GM10248 (cell line): ENCODE results near the gene SIGLEC8.
"Not testable (repeated sequence)": the region's sequence is repeated elsewhere in the genome, so short reads cannot be mapped to it uniquely, and the experiment has no call there.

Source experiments
- CTCF ChIA-PET: fragments of 300-600 bp; sonication (Branson Sonifier 250); formaldehyde crosslinking; extraction: SDS; loops from one replicate; lab custom pipeline; 2021; ENCODE audit warnings: antibody characterized with exemption; lab: Yijun Ruan, JAX
- POLR2A ChIA-PET: fragments of 350-650 bp; sonication (Branson Sonifier 250); formaldehyde crosslinking; extraction: SDS; loops from one replicate; lab custom pipeline; 2020; ENCODE audit warnings: antibody characterized with exemption; lab: Yijun Ruan, JAX
- DNase-seq: peaks from one replicate; pipeline ENCODE4 v3.0.0; 2012; ENCODE audit errors: extremely low spot score
- TF ChIP-seq, protein P1 (sequence below): IDR thresholded peaks from 2 replicates; pipeline ENCODE4 v1.5.1; 2012; ENCODE audit warnings: mild to moderate bottlenecking, low read depth; ENCODE audit errors: extremely low read depth, missing control alignments, control extremely low read depth

SIGLEC8 gene

GRCh38 chr19:51501594-51502263, 43.5 kb upstream of the SIGLEC8 start, which contains the start of gene SIGLEC12:
Gene SIGLEC12, minus strand, starts transcription at chr19:51501800. Its CDS starts 67 bp downstream, at chr19:51501733.
- TF ChIP-seq, protein P1, sequence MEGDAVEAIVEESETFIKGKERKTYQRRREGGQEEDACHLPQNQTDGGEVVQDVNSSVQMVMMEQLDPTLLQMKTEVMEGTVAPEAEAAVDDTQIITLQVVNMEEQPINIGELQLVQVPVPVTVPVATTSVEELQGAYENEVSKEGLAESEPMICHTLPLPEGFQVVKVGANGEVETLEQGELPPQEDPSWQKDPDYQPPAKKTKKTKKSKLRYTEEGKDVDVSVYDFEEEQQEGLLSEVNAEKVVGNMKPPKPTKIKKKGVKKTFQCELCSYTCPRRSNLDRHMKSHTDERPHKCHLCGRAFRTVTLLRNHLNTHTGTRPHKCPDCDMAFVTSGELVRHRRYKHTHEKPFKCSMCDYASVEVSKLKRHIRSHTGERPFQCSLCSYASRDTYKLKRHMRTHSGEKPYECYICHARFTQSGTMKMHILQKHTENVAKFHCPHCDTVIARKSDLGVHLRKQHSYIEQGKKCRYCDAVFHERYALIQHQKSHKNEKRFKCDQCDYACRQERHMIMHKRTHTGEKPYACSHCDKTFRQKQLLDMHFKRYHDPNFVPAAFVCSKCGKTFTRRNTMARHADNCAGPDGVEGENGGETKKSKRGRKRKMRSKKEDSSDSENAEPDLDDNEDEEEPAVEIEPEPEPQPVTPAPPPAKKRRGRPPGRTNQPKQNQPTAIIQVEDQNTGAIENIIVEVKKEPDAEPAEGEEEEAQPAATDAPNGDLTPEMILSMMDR: no peak
- ChIA-PET CTCF (no interaction called here), POLR2A (no interaction called here)
- DNase-seq: peak; percentile 39

DNA sequence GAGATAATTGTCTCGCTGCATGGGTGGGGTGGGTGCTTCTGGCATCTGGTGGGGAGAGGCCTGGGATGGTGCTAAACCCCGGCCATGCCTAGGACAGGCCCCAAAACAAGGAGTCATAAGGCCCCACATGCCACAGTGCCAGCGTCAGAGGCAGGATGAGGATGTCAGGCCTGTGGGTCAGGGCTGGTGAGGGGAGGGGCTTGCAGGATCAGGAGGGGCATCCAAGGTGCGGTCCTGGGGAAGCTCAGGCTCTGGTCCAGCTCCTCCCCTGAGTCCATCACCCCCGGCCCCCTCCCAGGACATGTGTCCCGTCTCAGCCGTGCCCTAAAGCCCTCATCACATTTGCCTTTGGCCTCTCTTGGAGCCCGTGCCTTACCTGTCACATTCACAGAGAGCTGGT, 42.7 kb upstream of the SIGLEC8 start:
- CTCF ChIA-PET, POLR2A ChIA-PET, DNase-seq: not testable (repeated sequence)

GRCh38 chr19:51497666-51498065, 39.4 kb upstream of the SIGLEC8 start:
- TF ChIP-seq, protein P1: no peak
- DNase-seq: no peak
- POLR2A ChIA-PET: no interaction called here
- CTCF ChIA-PET: interaction anchor here (1.9 kb wide), 1 partner anchor 25 kb away, joined by 5 read pairs; no protein-coding TSS in a partner anchor

DNA sequence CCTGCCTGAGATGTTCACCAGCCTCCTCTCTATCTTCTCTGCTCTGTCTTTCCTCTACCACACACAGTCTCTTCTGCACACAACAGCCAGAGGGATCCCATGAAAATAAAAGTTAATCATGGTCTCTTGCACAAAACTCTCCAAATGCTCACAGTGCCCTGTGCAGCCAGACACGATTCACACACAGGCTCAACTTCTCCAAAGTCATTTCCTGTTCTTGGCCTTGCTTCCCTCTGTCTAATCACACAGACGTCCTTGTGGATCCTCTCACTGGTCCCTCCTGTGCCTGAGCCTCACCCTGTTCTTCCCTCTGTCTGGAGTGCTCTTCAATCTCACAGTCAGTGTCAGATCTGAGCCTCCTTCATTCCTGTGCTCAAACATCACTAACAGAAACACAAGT, 35.5 kb upstream of the SIGLEC8 start:
- CTCF ChIA-PET: no interaction called here
- no peak for DNase-seq
- POLR2A ChIA-PET: no interaction called here
- TF ChIP-seq, protein P1: no peak

DNA sequence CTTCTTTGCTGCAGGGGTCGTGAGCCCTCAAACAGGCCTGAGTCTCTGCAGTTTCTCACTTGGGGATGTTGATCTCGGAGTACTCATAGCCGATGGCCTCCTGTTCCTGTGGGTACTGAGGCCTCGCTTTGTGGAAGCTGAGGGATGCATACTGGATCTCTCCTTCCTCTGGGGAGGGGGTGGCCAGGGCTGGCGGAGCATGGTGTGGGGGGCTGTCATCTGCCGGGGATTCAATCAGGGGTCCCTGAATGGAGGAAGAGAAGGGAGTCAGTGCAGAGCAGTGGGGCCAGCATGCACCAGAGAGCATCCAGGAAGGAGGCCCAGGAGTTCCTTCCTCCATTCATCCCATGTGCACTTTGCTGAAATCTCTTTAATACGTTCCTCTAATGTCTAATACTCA, 33.3 kb upstream of the SIGLEC8 start:
- DNase-seq: no peak
- CTCF ChIA-PET: no interaction called here
- TF ChIP-seq, protein P1: no peak
- POLR2A ChIA-PET: no interaction called here

DNA sequence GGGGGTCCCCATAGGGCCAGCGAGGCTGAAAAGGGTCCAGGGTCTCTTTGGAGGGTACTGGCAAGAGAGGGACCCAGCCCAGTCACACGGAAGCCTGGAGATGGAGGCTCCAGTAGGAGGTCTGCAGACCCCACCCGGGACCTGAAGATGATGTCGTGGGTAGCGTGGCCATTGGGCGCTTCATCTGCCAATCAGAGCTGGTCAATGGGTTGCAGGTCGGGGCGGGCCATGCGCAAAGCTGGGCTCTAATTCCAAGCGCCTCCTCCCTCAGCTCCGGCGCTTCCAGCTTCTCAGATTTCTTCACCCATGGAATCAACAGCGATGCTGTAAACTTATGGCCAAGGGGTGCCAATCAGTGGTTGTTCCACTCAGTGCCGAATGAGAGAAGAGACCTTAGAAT, 32.4 kb upstream of the SIGLEC8 start:
- POLR2A ChIA-PET: no interaction called here
- no peak for DNase-seq
- TF ChIP-seq, protein P1: no peak
- CTCF ChIA-PET: no interaction called here

DNA sequence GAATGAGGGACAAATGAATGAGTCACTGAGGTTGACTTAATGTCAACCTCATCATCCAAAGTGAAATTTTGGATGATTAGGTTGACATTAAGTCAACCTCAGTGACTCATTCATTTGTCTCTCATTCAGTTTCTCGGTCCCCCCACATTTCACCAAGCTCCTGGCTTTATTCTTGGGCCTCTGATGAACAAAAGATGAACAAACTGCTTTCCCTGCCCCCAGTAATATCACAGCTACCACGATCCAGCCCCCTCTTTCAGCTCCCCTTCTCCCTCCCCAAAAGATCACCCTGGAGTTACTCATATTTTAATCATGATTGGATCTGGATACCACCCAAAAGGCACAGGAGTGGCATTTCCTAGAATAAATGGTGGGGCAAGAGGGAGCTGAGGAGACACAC, 30.9 kb upstream of the SIGLEC8 start:
- ChIA-PET POLR2A (no interaction called here), CTCF (interaction anchor here (1.4 to 2.5 kb wide), 2 partner anchors 16 to 26 kb away, joined by 3 to 13 read pairs; no protein-coding TSS in a partner anchor)
- no peak for DNase-seq
- TF ChIP-seq, protein P1: no peak
